SU-DHL-6 (cell line): Measurements from ENCODE around the gene MEGF6.

ENCODE experiments used
- H2AFZ ChIP-seq: fragments of 200-600 bp; sonication (generic); 2 replicates; pipeline ENCODE4 v1.6.1; 2014; ENCODE audit warnings: low read depth, mild to moderate bottlenecking, moderate library complexity, mixed read lengths, antibody characterized with exemption, low read length; ENCODE audit not compliant: severe bottlenecking
- H3F3A ChIP-seq: fragments of 200-600 bp; shearing (Covaris generic); 2 replicates; pipeline ENCODE4 v1.6.0; 2016; ENCODE audit warnings: antibody characterized with exemption, mild to moderate bottlenecking; ENCODE audit not compliant: insufficient read depth
- H3K27ac ChIP-seq: fragments of 200-600 bp; sonication (generic); 2 replicates; pipeline ENCODE4 v1.5.1; 2016; ENCODE audit warnings: low read depth, mild to moderate bottlenecking, low read length, moderate library complexity, mixed read lengths
- H3K27me3 ChIP-seq: fragments of 200-600 bp; sonication (generic), shearing (Covaris generic); 2 replicates; pipeline ENCODE4 v1.6.0; 2014; ENCODE audit warnings: mild to moderate bottlenecking, low read length
- H3K36me3 ChIP-seq: fragments of 200-600 bp; sonication (generic); 2 replicates; pipeline ENCODE4 v1.6.1; 2014; ENCODE audit warnings: mild to moderate bottlenecking, low read length, mixed read lengths
- H3K4me2 ChIP-seq: fragments of 300-600, 200-600 bp; shearing (Covaris generic), sonication (generic); 2 replicates; pipeline ENCODE4 v1.6.0; 2014; ENCODE audit warnings: low read length, low read depth, mild to moderate bottlenecking; ENCODE audit not compliant: poor library complexity, severe bottlenecking
- H3K4me3 ChIP-seq: fragments of 200-600 bp; sonication (generic); 2 replicates; pipeline ENCODE4 v1.5.1; 2014; ENCODE audit warnings: antibody characterized with exemption, low read length, mild to moderate bottlenecking, mixed read lengths; ENCODE audit not compliant: insufficient read depth, poor library complexity, severe bottlenecking
- H3K79me2 ChIP-seq: fragments of 200-600 bp; sonication (generic); 2 replicates; pipeline ENCODE4 v1.6.1; 2014; ENCODE audit warnings: mild to moderate bottlenecking, low read length, moderate library complexity; ENCODE audit not compliant: insufficient read depth
- H3K9ac ChIP-seq: fragments of 200-600 bp; sonication (generic); 2 replicates; pipeline ENCODE4 v1.7.0; 2014; ENCODE audit warnings: mild to moderate bottlenecking, low read length
- H3K9me2 ChIP-seq: fragments of 200-600 bp; sonication (generic); replicated peaks from 2 replicates; pipeline ENCODE4 v1.6.1; 2014; ENCODE audit warnings: low read length; ENCODE audit not compliant: insufficient read depth
- H3K9me3 ChIP-seq: fragments of 200-600 bp; sonication (generic); 2 replicates; pipeline ENCODE4 v1.6.1; 2014; ENCODE audit warnings: low read length, mixed read lengths; ENCODE audit not compliant: insufficient read depth
- H4K20me1 ChIP-seq: fragments of 200-600 bp; sonication (generic); 2 replicates; pipeline ENCODE4 v1.6.1; 2014; ENCODE audit warnings: low read depth, mild to moderate bottlenecking, antibody characterized with exemption, low read length, moderate library complexity, mixed read lengths
- CTCF ChIP-seq: fragments of 200-600 bp; sonication (generic); IDR thresholded peaks from one replicate; pipeline ENCODE4 v1.5.1; 2017; ENCODE audit warnings: antibody characterized with exemption, mild to moderate bottlenecking, low read length, moderate library complexity; ENCODE audit not compliant: insufficient read depth, poor library complexity, severe bottlenecking
- EZH2phosphoT487 ChIP-seq: fragments of 200-600 bp; sonication (generic), shearing (Covaris generic); conservative IDR thresholded peaks from 2 replicates; pipeline ENCODE4 v1.6.1; 2018; ENCODE audit warnings: mild to moderate bottlenecking, antibody characterized with exemption, low read length, moderate library complexity, mixed read lengths

The MEGF6 gene

DNA sequence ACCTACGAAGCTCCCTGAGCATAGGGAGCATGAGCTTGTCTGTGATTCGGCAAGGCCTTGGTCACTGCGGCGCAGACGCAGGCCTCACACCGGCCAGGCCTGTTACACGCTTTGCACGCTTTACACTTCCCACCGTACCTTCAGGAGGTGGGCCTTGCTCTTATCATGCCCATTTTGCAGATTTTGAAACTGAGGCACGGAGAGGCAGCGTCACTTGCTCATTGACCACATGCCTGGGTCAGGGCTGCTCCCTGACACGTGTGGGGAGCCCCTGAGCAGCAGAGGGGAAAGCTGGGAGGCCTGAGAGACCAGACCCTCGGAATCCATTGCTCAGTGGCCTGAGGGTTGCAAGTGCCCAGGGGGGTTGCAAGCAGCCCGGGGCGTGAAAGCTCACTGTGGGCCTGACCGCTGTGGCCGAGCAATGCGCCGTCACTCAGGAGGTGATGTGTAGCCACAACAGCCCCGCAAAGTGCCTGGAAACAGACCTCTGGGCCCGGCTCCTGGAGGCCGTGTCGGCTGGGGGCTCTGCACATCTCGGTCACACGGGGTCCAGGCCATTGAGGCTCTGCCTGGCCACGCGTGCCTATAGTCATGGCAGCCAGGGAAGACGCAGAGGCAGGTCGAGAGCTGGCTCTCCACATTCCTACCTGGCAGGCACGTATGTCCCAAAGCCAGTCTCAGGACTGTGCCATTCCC, 149.9 kb downstream of the MEGF6 start:
- Histone ChIP-seq H3K9me3 (no peaks in the 10 kb centered on the region), H3K79me2 (no peaks in the 10 kb centered on the region), H2AFZ (no peak overlapping the region), H4K20me1 (no peaks in the 10 kb centered on the region), H3F3A (no peaks in the 10 kb centered on the region), H3K36me3 (no peaks in the 10 kb centered on the region), H3K4me3 (no peak overlapping the region), H3K27ac (no peak overlapping the region), H3K27me3 (no peaks in the 10 kb centered on the region), H3K9me2 (no peaks in the 10 kb centered on the region), H3K4me2 (no peak overlapping the region), H3K9ac (no peak overlapping the region)
- TF ChIP-seq EZH2phosphoT487: no peak
- TF ChIP-seq CTCF: no peak

DNA sequence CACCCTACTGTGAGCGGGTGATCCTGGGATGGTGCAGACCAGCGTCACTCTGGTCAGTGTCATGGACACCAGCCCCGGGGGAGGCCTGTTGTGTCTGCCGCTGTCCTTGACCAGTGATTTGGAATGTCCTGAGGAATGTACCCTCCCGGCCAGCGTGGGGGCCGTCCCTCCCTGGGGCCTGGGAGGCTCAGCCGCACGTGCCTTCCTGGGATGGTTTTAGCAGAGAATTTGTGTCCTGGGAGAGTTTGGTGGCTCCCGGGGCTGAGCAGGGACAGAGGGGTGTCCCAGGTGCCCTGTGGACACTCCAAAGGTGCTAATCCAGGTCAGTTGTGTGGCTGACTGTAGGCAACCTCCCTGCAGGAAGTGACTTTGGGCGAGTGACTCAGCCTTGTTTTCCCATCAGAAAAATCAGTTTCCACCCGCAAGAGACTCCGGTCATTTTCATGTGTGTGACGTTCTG, 150.6 kb downstream of the MEGF6 start:
- H3K27ac ChIP-seq: no peak overlapping the region
- H3F3A ChIP-seq: no peaks in the 10 kb centered on the region
- no peak overlapping the region for H2AFZ ChIP-seq
- H3K9me3 ChIP-seq: no peaks in the 10 kb centered on the region
- TF ChIP-seq EZH2phosphoT487 (no peak), CTCF (no peak)
- no peak overlapping the region for H3K4me3 ChIP-seq
- no peaks in the 10 kb centered on the region for H3K79me2 ChIP-seq
- H3K36me3 ChIP-seq: no peaks in the 10 kb centered on the region
- no peaks in the 10 kb centered on the region for H4K20me1 ChIP-seq
- no peaks in the 10 kb centered on the region for H3K9me2 ChIP-seq
- no peak overlapping the region for H3K9ac ChIP-seq
- H3K4me2 ChIP-seq: no peak overlapping the region
- H3K27me3 ChIP-seq: no peaks in the 10 kb centered on the region

- Histone ChIP-seq H3K36me3 (no peaks in the 10 kb centered on the region), H3K9ac (no peak overlapping the region), H3K79me2 (no peaks in the 10 kb centered on the region), H3K27ac (no peak overlapping the region), H4K20me1 (no peaks in the 10 kb centered on the region), H3K9me2 (no peaks in the 10 kb centered on the region), H3K9me3 (no peaks in the 10 kb centered on the region), H2AFZ (no peak overlapping the region), H3K4me3 (no peak overlapping the region), H3F3A (no peaks in the 10 kb centered on the region), H3K4me2 (no peak overlapping the region), H3K27me3 (no peaks in the 10 kb centered on the region)
- TF ChIP-seq EZH2phosphoT487 (no peak), CTCF (no peak)
Observed at GRCh38 chr1:3459940-3460671, 151.2 kb downstream of the MEGF6 start.
